Germinal center (tissue), 1 donor: ENCODE data around the gene ITIH2.
"Not testable (repeated sequence)": the region's sequence is repeated elsewhere in the genome, so short reads cannot be mapped to it uniquely, and the experiment has no call there.

ENCODE experiments used
- DNase-seq: peaks from one replicate; pipeline ENCODE4 v3.0.0; 2012; ENCODE audit warnings: mixed read lengths, low spot score

ITIH2 gene

DNA sequence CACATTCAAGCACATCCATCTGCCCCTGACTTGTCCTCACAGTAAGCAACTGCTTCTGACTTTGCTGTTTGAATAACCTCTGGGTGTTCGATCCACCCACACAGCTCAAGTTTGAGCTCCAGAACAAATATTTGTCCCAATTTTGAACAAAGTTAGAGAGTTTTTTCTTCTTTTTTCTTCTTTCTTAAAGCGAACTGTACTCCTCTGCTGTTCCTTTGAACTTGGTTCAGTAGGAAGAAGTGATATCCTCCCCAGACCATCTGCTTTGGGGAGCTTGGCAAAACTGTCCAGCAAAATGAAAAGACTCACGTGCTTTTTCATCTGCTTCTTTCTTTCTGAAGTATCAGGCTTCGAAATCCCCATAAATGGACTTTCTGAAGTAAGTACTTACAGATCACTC, at the start of gene ITIH2:
Gene ITIH2, plus strand, starts transcription at position 177 of the 400 bp plus-strand sequence. Its CDS starts 119 bp downstream, at position 296.
- DNase-seq, result no peak

- DNase-seq, result not testable (repeated sequence)
These were observed 46.0 kb upstream of the ITIH2 start for GRCh38 chr10:7657079-7657478.

GRCh38 chr10:7657552-7657951, 45.6 kb upstream of the ITIH2 start:
- DNase-seq, result no peak

- DNase-seq, result no peak
These were observed 43.6 kb upstream of the ITIH2 start for GRCh38 chr10:7659560-7659959.

DNA sequence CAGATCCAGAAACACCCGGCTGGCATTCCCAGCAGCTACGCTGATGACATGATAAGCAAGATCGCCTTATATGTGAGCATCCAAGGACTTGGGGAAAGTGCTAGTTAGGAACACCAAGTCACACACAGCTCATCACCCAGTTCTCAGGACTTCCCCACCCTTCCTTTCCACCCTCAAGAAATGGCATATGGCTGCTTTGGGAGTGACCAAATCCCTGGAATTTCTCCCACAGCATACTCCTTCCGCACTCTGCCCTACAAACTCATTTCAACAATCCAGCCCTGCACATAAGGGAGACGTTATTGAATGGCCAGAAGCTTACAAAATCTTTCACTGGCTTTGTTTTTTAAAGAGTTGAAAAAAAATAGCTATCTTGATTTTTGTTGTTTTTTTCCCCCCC, 40.6 kb upstream of the ITIH2 start:
- DNase-seq, result no peak

GRCh38 chr10:7664707-7665106, 38.4 kb upstream of the ITIH2 start:
- no peak for DNase-seq

GRCh38 chr10:7665767-7666166, 37.3 kb upstream of the ITIH2 start:
- no peak for DNase-seq

DNA sequence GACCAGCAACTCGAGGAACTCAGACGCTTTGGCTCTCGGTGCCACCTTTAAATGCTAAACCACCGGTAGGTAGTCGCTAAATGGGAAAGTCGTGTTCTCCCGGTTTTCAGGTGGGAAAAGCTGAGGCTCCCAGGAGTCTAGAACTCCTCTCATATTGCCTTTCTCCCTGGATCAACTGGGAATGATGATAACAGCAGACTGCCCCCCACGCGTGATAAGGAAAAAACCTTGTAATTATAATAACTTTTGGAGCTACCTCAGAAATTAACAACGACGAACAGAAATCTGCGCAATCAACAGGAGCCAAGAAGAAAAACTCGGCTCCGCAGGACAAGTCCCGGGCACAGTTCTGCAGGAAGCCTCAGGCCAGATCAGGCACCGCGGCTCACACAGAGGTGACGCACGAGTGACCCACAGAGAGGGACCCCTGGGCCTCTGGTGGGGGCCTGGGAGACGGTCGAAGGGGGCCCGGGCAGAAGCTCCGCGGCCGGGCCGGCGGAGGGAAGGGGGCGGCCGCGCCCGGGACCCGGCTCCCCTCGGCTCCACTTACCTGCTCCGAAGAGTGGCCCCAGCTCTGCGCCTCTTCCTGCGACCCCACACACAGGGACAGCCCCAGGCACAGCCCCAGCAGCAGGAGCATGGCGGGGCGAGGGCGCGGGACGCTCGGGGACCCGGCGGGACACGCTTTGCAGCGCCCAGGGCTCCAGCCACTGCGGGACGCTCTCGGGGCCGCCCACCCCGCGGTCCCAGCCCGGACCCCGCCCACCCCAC, 36.7 kb upstream of the ITIH2 start, which contains the start of gene ITIH5:
Gene ITIH5, minus strand, starts transcription at position 714 of the 771 bp plus-strand sequence. Its CDS starts 74 bp downstream, at position 640.
- DNase-seq, result no peak

- DNase-seq, result no peak
These were observed 35.6 kb upstream of the ITIH2 start for GRCh38 chr10:7667262-7668141.

- no peak for DNase-seq
These were observed 33.0 kb upstream of the ITIH2 start for GRCh38 chr10:7670157-7670556.

DNA sequence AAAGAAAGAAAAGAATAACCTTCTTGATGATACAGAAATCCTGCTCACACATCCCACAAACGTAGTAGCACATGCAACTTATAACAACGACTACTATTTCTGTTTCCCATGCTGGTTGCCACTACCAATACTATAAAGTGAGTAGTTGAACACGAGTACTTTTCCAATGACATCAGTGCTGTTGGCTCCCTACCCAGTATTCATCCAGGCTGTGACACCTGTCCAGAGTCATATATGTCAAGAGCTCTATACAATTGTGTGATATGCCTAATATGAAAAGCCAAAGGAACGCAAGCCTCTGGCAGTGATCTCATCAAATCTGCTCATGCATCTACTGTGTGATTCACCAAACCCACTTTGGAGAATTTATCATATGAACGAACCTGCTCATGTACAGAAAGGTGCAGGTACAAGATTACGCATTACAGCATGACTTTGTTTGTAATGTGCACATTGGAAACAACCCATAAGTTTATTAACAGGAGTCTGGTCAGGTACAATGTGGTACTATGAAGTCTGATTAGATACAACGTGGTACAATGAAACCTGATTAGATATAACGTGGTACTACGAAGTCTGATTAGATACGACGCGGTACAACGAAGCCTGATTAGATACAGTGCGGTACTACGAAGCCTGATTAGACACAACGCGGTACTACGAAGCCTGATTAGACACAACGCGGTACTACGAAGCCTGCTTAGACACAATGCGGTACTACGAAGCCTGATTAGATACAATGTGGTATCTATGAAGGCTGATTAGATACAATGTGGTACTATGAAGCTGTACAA, 30.6 kb upstream of the ITIH2 start:
- DNase-seq, result no peak

GRCh38 chr10:7679256-7679655, 23.9 kb upstream of the ITIH2 start:
- DNase-seq, result no peak

GRCh38 chr10:7680078-7680477, 23.0 kb upstream of the ITIH2 start:
- DNase-seq, result not testable (repeated sequence)

DNA sequence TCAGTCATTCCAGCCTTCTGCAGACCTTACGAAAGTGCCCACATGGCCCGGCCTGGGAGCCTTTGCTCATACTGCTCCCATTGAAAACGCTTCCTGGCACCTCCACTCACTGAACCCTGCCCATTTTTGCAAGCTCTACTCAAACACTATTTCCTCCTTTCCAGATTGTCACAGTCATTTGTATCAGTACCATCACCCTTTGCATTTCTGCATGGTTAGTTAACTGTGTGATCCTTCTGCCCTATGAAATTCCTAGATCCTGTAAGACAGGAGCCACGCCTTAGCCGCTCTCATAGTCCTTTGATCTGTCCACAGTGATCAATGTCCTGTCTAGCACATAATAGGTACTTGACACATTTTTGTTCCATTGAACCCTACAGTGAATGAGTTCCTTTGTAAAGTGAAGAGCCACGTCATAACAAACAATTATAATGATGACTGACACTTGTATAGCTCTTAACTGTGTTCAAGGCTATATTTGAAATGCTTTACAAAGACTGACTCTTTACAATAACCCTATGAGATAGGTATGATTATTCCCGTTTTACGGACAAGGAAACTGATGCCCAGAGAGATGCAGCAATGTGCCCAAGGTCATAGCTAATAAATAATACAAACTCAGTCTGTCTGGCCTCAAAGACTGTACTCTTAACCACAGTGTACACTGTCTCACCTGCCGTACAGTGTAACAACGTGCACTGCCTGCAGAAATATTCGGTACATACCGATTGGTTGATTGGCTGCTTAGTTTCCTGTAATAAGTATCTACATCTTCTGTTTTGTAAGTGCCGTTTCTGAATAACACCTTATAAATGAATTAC, 16.6 kb upstream of the ITIH2 start:
- no peak for DNase-seq

DNA sequence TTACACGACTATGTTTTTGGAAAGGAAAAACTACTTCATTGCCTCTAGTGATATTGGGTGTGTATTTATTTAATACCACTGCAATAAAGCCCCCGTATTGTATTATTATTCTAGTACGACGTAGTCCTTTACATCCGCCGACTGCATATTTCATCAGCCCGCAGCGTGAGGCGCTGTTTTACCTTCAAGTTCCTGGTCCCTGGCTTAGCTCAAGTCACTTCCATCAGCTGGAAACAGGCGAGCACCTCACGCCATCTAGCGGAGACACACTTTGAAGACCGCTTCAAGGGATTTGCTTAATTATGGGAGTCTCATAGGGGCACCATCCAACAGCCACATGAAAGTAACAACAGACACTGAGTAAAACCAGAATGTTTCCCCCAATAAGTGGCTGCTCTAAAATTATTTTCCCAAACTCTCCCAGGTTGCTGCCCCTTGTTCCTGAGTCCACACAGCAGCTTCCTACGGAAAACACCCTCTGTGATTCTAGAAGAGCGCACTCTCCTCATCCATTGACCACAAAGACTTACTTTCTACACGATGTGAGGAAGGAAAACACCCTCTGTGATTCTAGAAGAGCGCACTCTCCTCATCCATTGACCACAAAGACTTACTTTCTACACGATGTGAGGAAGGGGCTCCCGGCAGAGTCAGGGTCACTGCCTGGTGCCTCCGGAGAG, 15.7 kb upstream of the ITIH2 start:
- peak; percentile 76 for DNase-seq

DNA sequence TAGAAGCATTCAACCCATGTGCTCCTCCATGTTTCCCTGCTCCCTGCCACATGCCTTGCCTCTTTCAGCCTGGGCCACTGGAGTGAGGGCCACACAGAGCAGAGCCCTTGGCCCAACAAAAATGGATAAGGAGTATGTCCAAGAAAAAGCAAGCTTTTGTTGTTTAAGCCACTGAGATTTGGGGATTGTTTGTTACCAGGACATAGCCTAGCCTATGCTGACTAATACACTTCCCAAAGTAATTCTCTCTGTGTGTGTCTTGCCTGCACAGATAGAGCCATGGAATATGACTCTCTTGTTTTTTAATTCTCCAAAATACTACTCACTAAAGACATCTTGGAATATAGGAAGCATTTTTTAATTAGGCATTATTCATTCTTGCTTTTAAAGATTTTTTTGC, 13.5 kb upstream of the ITIH2 start:
- DNase-seq, result no peak

DNA sequence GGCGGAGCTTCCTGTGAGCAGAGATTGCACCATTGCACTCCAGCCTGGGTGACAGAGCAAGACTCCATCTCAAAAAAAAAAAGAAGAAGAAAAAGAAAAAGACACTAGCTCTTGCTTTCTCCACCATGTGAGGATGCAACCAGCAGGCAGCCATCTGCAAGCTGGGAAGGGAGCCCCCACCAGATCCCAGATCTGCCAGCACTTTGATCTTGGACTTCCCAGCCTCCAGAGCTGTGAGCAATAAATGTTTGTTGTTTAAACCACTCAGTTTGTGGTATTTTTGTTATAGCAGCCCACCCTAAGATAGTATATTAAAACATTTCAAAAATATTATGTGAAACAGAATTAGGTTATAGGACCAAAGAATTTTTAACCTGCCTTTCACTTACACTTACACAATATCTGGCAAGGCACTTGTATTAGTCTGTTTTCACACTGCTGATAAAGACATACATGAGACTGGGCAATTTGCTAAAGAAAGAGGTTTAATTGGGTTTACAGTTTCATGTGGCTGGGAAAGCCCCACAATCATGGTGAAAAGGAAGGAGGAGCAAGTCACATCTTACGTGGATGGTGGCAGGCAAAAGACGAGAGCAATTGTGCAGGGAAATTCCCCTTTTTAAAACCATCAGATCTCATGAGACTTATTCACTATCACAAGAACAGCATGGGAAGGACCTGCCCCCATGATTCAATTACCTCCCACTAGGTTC, 12.1 kb upstream of the ITIH2 start:
- not testable (repeated sequence) for DNase-seq

DNA sequence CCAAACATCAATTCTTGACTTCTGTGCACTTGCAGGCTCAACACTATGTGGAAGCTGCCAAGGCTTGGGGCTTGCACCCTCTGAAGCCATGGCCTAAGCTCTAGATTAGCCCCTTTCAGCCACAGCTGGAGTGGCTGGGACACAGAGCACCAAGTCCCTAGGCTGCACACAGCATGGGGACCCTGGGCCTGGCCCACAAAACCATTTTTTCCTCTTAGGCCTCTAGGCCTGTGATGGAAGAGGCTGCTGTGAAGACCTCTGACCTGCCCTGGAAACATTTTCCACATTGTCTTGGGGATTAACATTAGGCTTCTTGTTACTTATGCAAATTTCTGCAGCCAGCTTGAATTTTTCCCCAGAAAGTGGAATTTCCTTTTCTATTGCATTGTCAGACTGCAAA, 10.7 kb upstream of the ITIH2 start:
- DNase-seq, result not testable (repeated sequence)

GRCh38 chr10:7693194-7693593, 9.9 kb upstream of the ITIH2 start:
- not testable (repeated sequence) for DNase-seq

- DNase-seq, result no peak
These were observed 6.6 kb upstream of the ITIH2 start for GRCh38 chr10:7696545-7696944.
